Suprapubic skin (tissue), 4 donors: ENCODE measurements around the gene FES. TPM values are rescaled to one million over a fixed set of nuclear protein-coding genes. Genes with fewer than 3 reads are reported as not detected.

Experiments
- DNase-seq, 2 donors: peaks; one replicate each; pipeline ENCODE4 v3.0.0-alpha.2; 2019; ENCODE audit warnings: low spot score in 2 of 2
- H3K27ac ChIP-seq: fragments of 200-600 bp; sonication (generic); one replicate; pipeline ENCODE4 v1.5.1; 2019
- H3K27me3 ChIP-seq: fragments of 200-600 bp; sonication (generic); one replicate; pipeline ENCODE4 v1.5.1; 2019
- H3K36me3 ChIP-seq: fragments of 200-600 bp; sonication (generic); one replicate; pipeline ENCODE4 v1.5.1; 2019
- H3K4me1 ChIP-seq: fragments of 200-600 bp; sonication (generic); one replicate; pipeline ENCODE4 v1.5.1; 2019
- H3K4me3 ChIP-seq: fragments of 200-600 bp; sonication (generic); one replicate; pipeline ENCODE4 v1.5.1; 2019; ENCODE audit warnings: mild to moderate bottlenecking
- H3K9me3 ChIP-seq: fragments of 200-600 bp; sonication (generic); one replicate; pipeline ENCODE4 v1.5.1; 2019
- CTCF ChIP-seq, 2 donors: fragments of 200-600 bp in 1 of 2; fragments of 450-650 bp in 1 of 2; sonication (generic) in 1 of 2; IDR thresholded peaks; one replicate each; pipeline ENCODE4 v1.5.1; 2016 to 2019; ENCODE audit warnings: antibody characterized with exemption in 2 of 2, mild to moderate bottlenecking in 1 of 2, moderate library complexity in 1 of 2
- EP300 ChIP-seq: sonication (generic); formaldehyde crosslinking; IDR thresholded peaks from one replicate; pipeline ENCODE4 v1.6.1; 2017; ENCODE audit warnings: antibody characterized with exemption
- POLR2A ChIP-seq, 2 donors: fragments of 450-650 bp; IDR thresholded peaks; one replicate each; pipeline ENCODE4 v1.6.1; 2017; ENCODE audit warnings: antibody characterized with exemption in 2 of 2, mild to moderate bottlenecking in 2 of 2, moderate library complexity in 2 of 2
- POLR2AphosphoS5 ChIP-seq, 3 donors: sonication (generic); formaldehyde crosslinking; IDR thresholded peaks; one replicate each; pipeline ENCODE4 v1.6.1; 2017; ENCODE audit warnings: antibody characterized with exemption in 3 of 3
- WGBS: methylation state at CpG from one replicate; pipeline ENCODE4 v1.1.5; 2018; 5-methylcytosine and 5-hydroxymethylcytosine counted together
- total RNA-seq, 4 donors: library from RNA; depleted of rRNA; stranded (reverse); fragments of >200 nt; gene quantifications; one replicate each; pipeline ENCODE4 v1.1.0, GENCODE V29; 2016

Gene FES
- total RNA-seq, 4 donors from 2014 or later: 6.3 to 18.7 (median 11.8) TPM

GRCh38 chr15:90891346-90891949 lies 7.1 kb downstream of the FES start:
- H3K36me3 ChIP-seq: peaks cover 65% of the 10 kb centered on the region
- H3K27ac ChIP-seq: no peak overlapping the region
- 94% methylated on average over 7 of the region's 8 CpGs for WGBS
- no peaks in the 10 kb centered on the region for H3K27me3 ChIP-seq
- no peaks in the 10 kb centered on the region for H3K9me3 ChIP-seq
- H3K4me3 ChIP-seq: no peak overlapping the region
- peaks cover 14% of the 10 kb centered on the region for H3K4me1 ChIP-seq
- TF ChIP-seq POLR2AphosphoS5 (IDR thresholded peaks at IDR 0.05) (no peak), CTCF (IDR thresholded peaks at IDR 0.05) (no peak), EP300 (no peak), POLR2A (IDR thresholded peaks at IDR 0.05) (no peak)
- DNase-seq: no peak

- Histone ChIP-seq H3K27ac (no peak overlapping the region), H3K27me3 (no peaks in the 10 kb centered on the region), H3K9me3 (no peaks in the 10 kb centered on the region), H3K36me3 (peaks cover 63% of the 10 kb centered on the region), H3K4me1 (peaks cover 8% of the 10 kb centered on the region), H3K4me3 (no peak overlapping the region)
- DNase-seq: no peak
- WGBS: 96% methylated on average over 11 of the region's 11 CpGs
- TF ChIP-seq CTCF (IDR thresholded peaks at IDR 0.05) (no peak), POLR2A (IDR thresholded peaks at IDR 0.05) (no peak), EP300 (no peak), POLR2AphosphoS5 (IDR thresholded peaks at IDR 0.05) (no peak)
Observed at GRCh38 chr15:90892023-90892422, 7.7 kb downstream of the FES start.

GRCh38 chr15:90892498-90893174 lies 8.3 kb downstream of the FES start:
- Histone ChIP-seq H3K4me1 (peaks cover 6% of the 10 kb centered on the region), H3K36me3 (peaks cover 58% of the 10 kb centered on the region), H3K4me3 (no peak overlapping the region), H3K9me3 (no peaks in the 10 kb centered on the region), H3K27me3 (no peaks in the 10 kb centered on the region), H3K27ac (no peak overlapping the region)
- WGBS: 94% methylated on average over 21 of the region's 29 CpGs
- no peak for DNase-seq
- TF ChIP-seq POLR2AphosphoS5 (IDR thresholded peaks at IDR 0.05) (no peak), EP300 (no peak), CTCF (IDR thresholded peaks at IDR 0.05) (no peak), POLR2A (IDR thresholded peaks at IDR 0.05) (no peak)

DNA sequence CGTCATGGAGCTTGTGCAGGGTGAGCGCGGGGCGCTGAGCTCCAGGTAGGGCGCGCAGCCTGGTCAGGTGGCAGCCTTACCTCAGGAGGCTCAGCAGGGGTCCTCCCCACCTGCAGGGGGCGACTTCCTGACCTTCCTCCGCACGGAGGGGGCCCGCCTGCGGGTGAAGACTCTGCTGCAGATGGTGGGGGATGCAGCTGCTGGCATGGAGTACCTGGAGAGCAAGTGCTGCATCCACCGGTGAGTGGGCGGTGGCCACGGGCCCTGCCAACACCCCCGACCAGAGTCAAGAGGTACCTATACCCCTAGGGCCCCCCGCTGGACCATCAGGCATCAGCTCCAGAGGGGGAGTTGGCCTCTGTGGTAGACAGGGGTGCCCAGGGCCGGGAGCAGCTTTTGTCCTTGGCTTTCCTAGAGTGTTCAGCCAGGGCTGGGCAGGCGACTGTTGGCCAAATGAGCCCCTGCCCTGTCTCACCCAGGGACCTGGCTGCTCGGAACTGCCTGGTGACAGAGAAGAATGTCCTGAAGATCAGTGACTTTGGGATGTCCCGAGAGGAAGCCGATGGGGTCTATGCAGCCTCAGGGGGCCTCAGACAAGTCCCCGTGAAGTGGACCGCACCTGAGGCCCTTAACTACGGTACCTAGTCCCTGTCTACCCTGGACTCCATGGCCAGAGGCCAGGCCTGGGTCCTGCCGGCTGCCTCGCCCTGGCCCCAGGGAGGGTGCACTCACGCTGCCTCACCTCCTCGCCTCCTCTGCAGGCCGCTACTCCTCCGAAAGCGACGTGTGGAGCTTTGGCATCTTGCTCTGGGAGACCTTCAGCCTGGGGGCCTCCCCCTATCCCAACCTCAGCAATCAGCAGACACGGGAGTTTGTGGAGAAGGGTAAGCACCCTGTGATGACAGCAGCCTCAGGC lies 9.1 kb downstream of the FES start:
- H3K36me3 ChIP-seq: peaks cover 58% of the 10 kb centered on the region
- no peaks in the 10 kb centered on the region for H3K27me3 ChIP-seq
- peaks cover 6% of the 10 kb centered on the region for H3K4me1 ChIP-seq
- H3K4me3 ChIP-seq: no peak overlapping the region
- TF ChIP-seq POLR2A (IDR thresholded peaks at IDR 0.05) (no peak), POLR2AphosphoS5 (IDR thresholded peaks at IDR 0.05) (no peak), CTCF (IDR thresholded peaks at IDR 0.05) (no peak), EP300 (no peak)
- H3K27ac ChIP-seq: no peak overlapping the region
- no peak for DNase-seq
- H3K9me3 ChIP-seq: no peaks in the 10 kb centered on the region
- WGBS: 94% methylated on average over 6 of the region's 33 CpGs
